ENCODE results near the gene LRP11. TPM values are rescaled to one million over a fixed set of nuclear protein-coding genes. Genes with fewer than 3 reads are reported as not detected.

The LRP11 gene
- total and polyA plus RNA-seq, 4 donors: 18.0 to 39.3 (median 33.9) TPM

DNA sequence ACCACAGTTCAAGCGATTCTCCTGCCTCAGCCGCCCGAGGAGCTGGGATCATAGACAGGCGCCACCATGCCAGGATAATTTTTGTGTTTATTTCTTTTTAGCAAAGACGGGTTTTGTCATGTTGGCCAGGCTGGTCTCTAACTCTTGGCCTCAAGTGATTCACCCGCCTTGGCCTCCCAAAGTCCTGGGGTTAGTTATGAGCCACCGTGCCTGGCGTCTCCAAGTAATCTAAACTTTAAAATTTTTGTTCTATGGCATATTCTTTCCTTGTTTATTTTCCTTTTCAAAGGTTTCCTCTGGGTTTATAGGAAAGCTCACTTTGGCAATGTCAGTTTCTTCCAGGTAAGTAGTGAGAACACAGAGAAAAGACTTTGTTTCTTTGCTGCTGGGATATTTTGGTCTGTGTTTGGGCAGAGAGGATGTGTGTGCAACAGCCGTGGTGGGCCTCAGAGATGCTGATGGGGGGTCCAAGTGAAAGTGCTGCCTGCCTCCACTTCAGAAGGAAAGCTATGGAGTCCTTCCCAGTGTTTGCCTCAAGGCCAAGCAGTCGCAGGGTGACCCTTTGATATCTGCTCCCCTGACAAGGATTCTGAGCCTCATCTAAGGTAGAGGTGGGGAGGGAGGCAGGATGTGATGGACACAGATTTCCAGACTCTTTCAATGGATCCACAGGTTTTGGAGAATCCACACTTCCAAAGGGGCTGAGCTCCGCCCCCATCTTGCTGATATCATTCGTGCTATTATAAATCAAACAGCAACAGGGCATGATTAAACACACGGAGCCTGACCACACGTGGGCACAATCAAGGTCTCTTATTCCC is 2.3 kb downstream of the LRP11 start:
- H3K4me1 ChIP-seq (ENCODE audit: control insufficient read depth, insufficient read depth, low read length): peaks cover 26% of the 10 kb centered on the region
- H3K4me3 ChIP-seq (ENCODE audit: low read depth, low read length): no peak overlapping the region
- no peak overlapping the region for H3K27ac ChIP-seq (ENCODE audit: low read depth, low read length)
- DNase-seq (ENCODE audit: low read depth in 4 of 6, low spot score in 6 of 6): no peak
- H3K9me3 ChIP-seq (ENCODE audit: control insufficient read depth, insufficient read depth, low read length): no peaks in the 10 kb centered on the region
- peaks cover 4% of the 10 kb centered on the region for H3K36me3 ChIP-seq (ENCODE audit: control insufficient read depth, insufficient read depth, low read length)
- WGBS (ENCODE audit: insufficient coverage): 79% methylated on average over 9 of the region's 14 CpGs
- no peaks in the 10 kb centered on the region for H3K27me3 ChIP-seq (ENCODE audit: control insufficient read depth, insufficient read depth, low read length)

DNA sequence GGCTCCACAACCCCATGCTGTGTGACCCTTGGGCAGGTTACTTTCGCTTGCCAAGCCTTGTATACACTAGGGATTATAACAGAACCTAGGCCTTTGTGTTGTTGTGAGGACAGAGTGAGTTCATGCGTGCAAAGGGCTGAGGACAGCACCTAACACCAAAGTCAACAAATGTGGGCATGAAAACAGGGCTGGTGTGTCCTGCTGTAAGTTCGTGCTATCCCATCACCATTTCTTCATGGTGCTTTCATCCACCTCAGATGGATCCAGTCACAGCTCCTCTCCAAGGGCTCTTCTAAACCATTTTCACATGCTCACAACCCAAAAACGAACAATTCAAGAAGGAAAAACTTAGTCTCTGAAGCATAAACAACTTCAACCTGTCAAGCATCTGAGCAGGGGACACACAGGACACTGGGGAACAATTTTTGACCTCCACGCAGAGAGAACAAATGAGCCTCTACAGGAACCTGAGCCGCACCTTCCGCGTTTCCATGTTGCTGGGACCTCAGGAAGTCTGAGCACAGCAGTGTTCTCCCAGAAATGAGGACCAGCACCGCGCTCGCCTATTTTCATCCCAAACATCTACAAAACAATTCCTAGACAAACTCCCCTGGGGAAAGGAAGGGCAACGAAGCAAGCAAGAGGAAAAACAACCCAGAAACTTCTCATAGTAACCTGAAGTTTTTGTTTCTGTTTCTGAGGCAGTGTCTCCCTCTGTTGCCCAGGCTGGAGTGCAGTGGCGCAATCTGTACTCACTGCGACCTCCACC is 3.1 kb downstream of the LRP11 start:
- DNase-seq (ENCODE audit: low read depth in 4 of 6, low spot score in 6 of 6): no peak
- Histone ChIP-seq H3K4me3 (ENCODE audit: low read depth, low read length) (no peak overlapping the region), H3K27ac (ENCODE audit: low read depth, low read length) (no peak overlapping the region), H3K27me3 (ENCODE audit: control insufficient read depth, insufficient read depth, low read length) (no peaks in the 10 kb centered on the region), H3K9me3 (ENCODE audit: control insufficient read depth, insufficient read depth, low read length) (no peaks in the 10 kb centered on the region), H3K4me1 (ENCODE audit: control insufficient read depth, insufficient read depth, low read length) (peaks cover 26% of the 10 kb centered on the region), H3K36me3 (ENCODE audit: control insufficient read depth, insufficient read depth, low read length) (peaks cover 4% of the 10 kb centered on the region)
- WGBS (ENCODE audit: insufficient coverage): 85% methylated on average over 7 of the region's 14 CpGs

DNA sequence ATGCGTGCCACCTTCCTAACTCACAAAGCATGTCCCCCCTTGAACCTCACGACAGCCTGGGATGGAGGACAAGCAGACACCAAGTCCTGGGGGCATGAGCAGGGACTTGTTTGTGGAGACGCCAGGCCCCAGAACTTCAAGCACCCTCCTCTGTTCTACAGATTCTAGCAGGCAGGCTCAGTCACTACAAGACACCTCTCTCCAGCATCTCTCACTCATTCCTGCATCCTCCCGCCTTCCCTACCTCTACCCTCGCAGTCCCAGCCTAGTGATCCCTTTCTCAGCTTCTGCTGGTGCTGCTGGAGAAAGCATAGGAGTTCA is 3.7 kb downstream of the LRP11 start:
- Histone ChIP-seq H3K27me3 (ENCODE audit: control insufficient read depth, insufficient read depth, low read length) (no peaks in the 10 kb centered on the region), H3K9me3 (ENCODE audit: control insufficient read depth, insufficient read depth, low read length) (no peaks in the 10 kb centered on the region), H3K27ac (ENCODE audit: low read depth, low read length) (no peak overlapping the region), H3K4me3 (ENCODE audit: low read depth, low read length) (no peak overlapping the region), H3K36me3 (ENCODE audit: control insufficient read depth, insufficient read depth, low read length) (peaks cover 4% of the 10 kb centered on the region), H3K4me1 (ENCODE audit: control insufficient read depth, insufficient read depth, low read length) (peaks cover 26% of the 10 kb centered on the region)
- 86% methylated on average over 3 of the region's 5 CpGs for WGBS (ENCODE audit: insufficient coverage)
- DNase-seq (ENCODE audit: low read depth in 4 of 6, low spot score in 6 of 6): no peak

DNA sequence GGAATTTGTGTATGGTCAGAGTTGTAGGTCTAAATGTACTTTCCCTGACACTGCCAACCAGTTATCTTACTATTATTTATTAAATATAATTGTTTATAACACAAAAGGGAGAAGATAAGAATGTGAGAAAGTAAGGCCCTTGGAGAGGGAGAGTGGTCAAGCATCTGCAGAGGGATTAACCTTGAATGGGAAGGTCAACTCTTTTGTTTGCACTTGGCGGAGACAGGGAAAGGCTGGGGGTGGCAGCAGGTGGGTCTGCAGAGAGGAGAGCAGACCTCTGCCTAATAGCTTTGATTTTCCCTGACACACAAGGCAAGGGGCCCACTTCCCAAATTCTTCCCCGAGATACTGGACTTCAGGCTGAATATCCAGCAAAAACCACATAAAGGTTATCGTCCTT is 4.2 kb downstream of the LRP11 start:
- H3K27me3 ChIP-seq (ENCODE audit: control insufficient read depth, insufficient read depth, low read length): no peaks in the 10 kb centered on the region
- peaks cover 4% of the 10 kb centered on the region for H3K36me3 ChIP-seq (ENCODE audit: control insufficient read depth, insufficient read depth, low read length)
- 70% methylated on average over 2 of the region's 3 CpGs for WGBS (ENCODE audit: insufficient coverage)
- no peak overlapping the region for H3K27ac ChIP-seq (ENCODE audit: low read depth, low read length)
- no peak for DNase-seq (ENCODE audit: low read depth in 4 of 6, low spot score in 6 of 6)
- peaks cover 26% of the 10 kb centered on the region for H3K4me1 ChIP-seq (ENCODE audit: control insufficient read depth, insufficient read depth, low read length)
- H3K4me3 ChIP-seq (ENCODE audit: low read depth, low read length): no peak overlapping the region
- H3K9me3 ChIP-seq (ENCODE audit: control insufficient read depth, insufficient read depth, low read length): no peaks in the 10 kb centered on the region

DNA sequence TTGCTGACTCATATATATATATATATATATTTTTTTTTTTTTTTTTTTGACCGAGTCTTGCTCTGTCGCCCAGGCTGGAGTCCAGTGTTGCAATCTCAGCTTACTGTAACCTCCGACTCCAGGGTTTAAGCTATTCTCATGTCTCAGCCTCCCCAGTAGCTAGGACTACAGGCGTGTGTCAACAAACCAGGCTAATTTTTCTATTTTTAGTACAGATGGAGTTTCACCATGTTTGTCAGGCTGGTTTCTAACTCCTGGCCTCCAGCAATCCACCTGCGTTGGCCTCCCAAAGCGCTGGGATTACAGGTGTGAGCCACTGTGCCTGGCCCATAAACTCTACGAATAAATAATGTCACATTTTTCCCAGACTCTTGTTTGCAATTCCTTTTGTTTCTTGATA is 4.8 kb downstream of the LRP11 start:
- Histone ChIP-seq H3K27ac (ENCODE audit: low read depth, low read length) (no peak overlapping the region), H3K9me3 (ENCODE audit: control insufficient read depth, insufficient read depth, low read length) (no peaks in the 10 kb centered on the region), H3K4me1 (ENCODE audit: control insufficient read depth, insufficient read depth, low read length) (peaks cover 21% of the 10 kb centered on the region), H3K36me3 (ENCODE audit: control insufficient read depth, insufficient read depth, low read length) (peaks cover 4% of the 10 kb centered on the region), H3K27me3 (ENCODE audit: control insufficient read depth, insufficient read depth, low read length) (no peaks in the 10 kb centered on the region), H3K4me3 (ENCODE audit: low read depth, low read length) (no peak overlapping the region)
- WGBS (ENCODE audit: insufficient coverage): 100% methylated on average over 3 of the region's 7 CpGs
- DNase-seq (ENCODE audit: low read depth in 4 of 6, low spot score in 6 of 6): no peak

DNA sequence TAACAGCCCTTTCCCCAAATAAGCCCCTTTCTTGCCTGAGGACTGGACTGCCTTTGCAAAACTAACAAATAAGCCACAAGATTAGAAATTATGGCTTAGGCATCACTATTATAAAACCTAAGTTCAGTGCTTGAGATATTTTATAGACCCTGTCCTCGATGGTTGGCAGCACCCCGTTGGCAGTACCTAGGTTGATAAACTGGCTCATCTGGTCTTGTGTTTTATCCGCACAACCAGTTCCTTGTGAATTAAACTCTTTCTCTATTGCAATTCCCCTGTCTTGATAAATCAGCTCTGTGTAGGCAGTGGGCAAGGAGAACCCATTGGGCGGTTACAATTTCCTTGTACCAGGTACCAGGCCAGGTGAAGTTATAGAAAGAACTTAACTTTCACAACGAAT is 6.6 kb downstream of the LRP11 start:
- H3K9me3 ChIP-seq (ENCODE audit: control insufficient read depth, insufficient read depth, low read length): no peaks in the 10 kb centered on the region
- 85% methylated on average over 2 of the region's 5 CpGs for WGBS (ENCODE audit: insufficient coverage)
- no peak for DNase-seq (ENCODE audit: low read depth in 4 of 6, low spot score in 6 of 6)
- no peak overlapping the region for H3K4me3 ChIP-seq (ENCODE audit: low read depth, low read length)
- no peak overlapping the region for H3K27ac ChIP-seq (ENCODE audit: low read depth, low read length)
- H3K4me1 ChIP-seq (ENCODE audit: control insufficient read depth, insufficient read depth, low read length): peaks cover 16% of the 10 kb centered on the region
- H3K36me3 ChIP-seq (ENCODE audit: control insufficient read depth, insufficient read depth, low read length): peaks cover 4% of the 10 kb centered on the region
- no peaks in the 10 kb centered on the region for H3K27me3 ChIP-seq (ENCODE audit: control insufficient read depth, insufficient read depth, low read length)

DNA sequence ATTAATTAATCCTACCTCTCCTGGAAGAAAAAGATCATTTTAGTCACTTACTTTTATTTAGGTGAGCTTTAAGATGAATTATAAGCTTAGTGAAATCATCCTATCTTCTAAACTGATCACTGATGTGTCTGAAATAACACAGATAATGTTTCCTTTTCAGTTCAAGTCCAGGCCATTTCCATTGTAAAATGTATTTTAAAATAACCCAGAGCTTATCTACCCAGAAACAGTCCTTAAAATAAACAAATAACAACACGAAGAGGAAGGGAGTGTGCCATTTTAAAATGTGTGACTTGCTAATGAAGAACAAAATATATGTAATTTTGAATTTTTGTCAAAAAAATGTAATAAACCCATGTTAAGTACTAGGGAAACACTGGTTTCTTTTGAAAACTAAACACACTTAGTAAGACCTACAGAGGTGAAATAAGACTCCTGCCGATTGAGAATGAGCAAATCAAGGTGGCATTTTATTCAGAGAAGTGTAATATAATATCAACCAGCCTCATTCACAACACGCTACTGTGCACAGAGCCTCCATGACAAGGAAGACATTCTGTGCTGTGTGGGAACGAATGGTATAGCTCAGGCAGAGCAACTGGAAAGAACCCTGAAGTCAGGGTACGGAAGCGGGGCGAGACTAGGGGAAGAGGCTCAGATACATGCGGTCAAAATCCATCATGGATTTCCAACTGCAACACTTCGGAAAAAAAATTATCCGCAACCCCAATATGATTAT is 7.7 kb downstream of the LRP11 start:
- H3K27ac ChIP-seq (ENCODE audit: low read depth, low read length): no peak overlapping the region
- peaks cover 4% of the 10 kb centered on the region for H3K4me1 ChIP-seq (ENCODE audit: control insufficient read depth, insufficient read depth, low read length)
- no peak for DNase-seq (ENCODE audit: low read depth in 4 of 6, low spot score in 6 of 6)
- no peak overlapping the region for H3K4me3 ChIP-seq (ENCODE audit: low read depth, low read length)
- H3K9me3 ChIP-seq (ENCODE audit: control insufficient read depth, insufficient read depth, low read length): no peaks in the 10 kb centered on the region
- no peaks in the 10 kb centered on the region for H3K27me3 ChIP-seq (ENCODE audit: control insufficient read depth, insufficient read depth, low read length)
- 90% methylated on average over 2 of the region's 10 CpGs for WGBS (ENCODE audit: insufficient coverage)
- H3K36me3 ChIP-seq (ENCODE audit: control insufficient read depth, insufficient read depth, low read length): peaks cover 6% of the 10 kb centered on the region

DNA sequence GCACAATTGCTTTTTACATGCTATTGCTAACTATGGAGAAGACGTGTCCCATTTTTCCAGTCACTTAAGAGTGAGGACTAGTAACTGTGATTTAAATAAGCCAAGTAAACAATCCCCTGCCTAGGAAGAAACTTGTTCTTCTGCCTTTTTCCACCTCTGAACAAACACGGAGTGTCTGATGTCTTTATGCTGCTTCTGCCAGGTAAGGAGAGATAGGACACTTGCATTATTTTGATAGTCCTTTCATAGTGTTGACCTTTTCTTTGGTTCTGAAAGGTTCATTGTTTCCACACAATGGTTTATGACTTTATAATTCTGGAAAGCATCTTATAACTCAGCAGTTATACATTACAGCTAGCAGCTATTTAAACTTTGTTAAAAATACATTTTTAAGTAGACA is 8.4 kb downstream of the LRP11 start:
- Histone ChIP-seq H3K27me3 (ENCODE audit: control insufficient read depth, insufficient read depth, low read length) (no peaks in the 10 kb centered on the region), H3K27ac (ENCODE audit: low read depth, low read length) (no peak overlapping the region), H3K4me3 (ENCODE audit: low read depth, low read length) (no peak overlapping the region), H3K4me1 (ENCODE audit: control insufficient read depth, insufficient read depth, low read length) (no peaks in the 10 kb centered on the region), H3K9me3 (ENCODE audit: control insufficient read depth, insufficient read depth, low read length) (no peaks in the 10 kb centered on the region), H3K36me3 (ENCODE audit: control insufficient read depth, insufficient read depth, low read length) (peaks cover 6% of the 10 kb centered on the region)
- WGBS (ENCODE audit: insufficient coverage): no CpG with 5 or more reads among the region's 2 CpGs
- no peak for DNase-seq (ENCODE audit: low read depth in 4 of 6, low spot score in 6 of 6)

DNA sequence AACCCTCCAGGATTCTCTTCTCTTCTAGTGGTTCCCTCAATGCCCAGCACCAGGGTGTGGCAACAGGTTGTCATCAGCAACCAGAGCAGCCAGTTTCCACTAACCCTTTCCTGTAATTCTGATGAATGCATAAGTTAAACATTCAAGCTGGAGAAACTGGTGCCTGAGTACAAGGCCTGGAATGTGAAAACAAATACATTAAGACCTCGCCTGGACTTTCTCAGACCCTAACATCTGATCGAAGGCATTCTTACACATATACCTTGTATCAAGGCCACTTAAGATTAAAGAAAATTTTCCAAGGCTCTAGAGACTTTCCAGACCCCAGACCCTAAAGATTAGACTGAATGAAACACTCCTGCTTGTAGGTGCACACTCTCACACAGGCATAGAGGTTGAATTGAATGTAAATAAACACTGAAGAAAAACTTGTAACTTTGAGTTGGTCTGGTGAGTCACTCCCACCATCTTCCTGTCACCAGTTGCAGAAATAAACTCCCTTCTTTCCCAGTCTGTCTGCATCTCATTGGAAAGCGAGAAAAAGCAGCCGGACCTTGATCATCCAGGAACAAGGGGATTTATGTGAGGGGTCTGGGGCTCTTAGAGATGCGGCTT is 9.0 kb downstream of the LRP11 start:
- no peaks in the 10 kb centered on the region for H3K9me3 ChIP-seq (ENCODE audit: control insufficient read depth, insufficient read depth, low read length)
- peaks cover 4% of the 10 kb centered on the region for H3K36me3 ChIP-seq (ENCODE audit: control insufficient read depth, insufficient read depth, low read length)
- 90% methylated on average over 2 of the region's 5 CpGs for WGBS (ENCODE audit: insufficient coverage)
- no peaks in the 10 kb centered on the region for H3K4me1 ChIP-seq (ENCODE audit: control insufficient read depth, insufficient read depth, low read length)
- H3K27me3 ChIP-seq (ENCODE audit: control insufficient read depth, insufficient read depth, low read length): no peaks in the 10 kb centered on the region
- H3K4me3 ChIP-seq (ENCODE audit: low read depth, low read length): no peak overlapping the region
- no peak for DNase-seq (ENCODE audit: low read depth in 4 of 6, low spot score in 6 of 6)
- H3K27ac ChIP-seq (ENCODE audit: low read depth, low read length): no peak overlapping the region

All from spinal cord (tissue), 10 donors.